Measurements from ENCODE around the gene PHLPP2.
"Not testable (repeated sequence)": the region's sequence is repeated elsewhere in the genome, so short reads cannot be mapped to it uniquely, and the experiment has no call there.

PHLPP2 gene

GRCh38 chr16:71666264-71666663 lies 58.2 kb downstream of the PHLPP2 start:
- DNase-seq = no peak

GRCh38 chr16:71659471-71659870 lies 65.0 kb downstream of the PHLPP2 start:
- DNase-seq = no peak

GRCh38 chr16:71658771-71659170 lies 65.7 kb downstream of the PHLPP2 start:
- DNase-seq = no peak

- no peak for DNase-seq
Measured at GRCh38 chr16:71649704-71650103, 74.8 kb downstream of the PHLPP2 start.

GRCh38 chr16:71648921-71649320 lies 75.6 kb downstream of the PHLPP2 start:
- no peak for DNase-seq

DNA sequence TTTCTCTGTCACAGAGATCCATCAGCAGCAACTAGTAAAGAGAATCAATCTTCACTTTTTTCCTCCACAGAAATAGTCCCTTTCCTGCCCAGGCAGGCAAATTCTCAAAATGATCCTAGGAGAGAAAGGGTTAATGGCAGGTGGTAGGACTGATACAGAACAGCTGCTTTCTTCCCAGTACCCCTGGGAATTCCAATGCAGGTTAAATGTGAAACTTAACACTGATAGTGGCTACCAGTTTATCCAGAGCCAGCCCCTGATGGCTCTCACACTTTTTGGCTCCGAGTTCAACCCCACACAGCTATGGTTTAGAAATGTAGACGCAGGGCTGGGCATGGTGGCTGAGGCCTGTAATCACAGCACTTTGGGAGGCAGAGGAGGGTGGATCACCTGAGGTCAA lies 76.3 kb downstream of the PHLPP2 start:
- no peak for DNase-seq

DNA sequence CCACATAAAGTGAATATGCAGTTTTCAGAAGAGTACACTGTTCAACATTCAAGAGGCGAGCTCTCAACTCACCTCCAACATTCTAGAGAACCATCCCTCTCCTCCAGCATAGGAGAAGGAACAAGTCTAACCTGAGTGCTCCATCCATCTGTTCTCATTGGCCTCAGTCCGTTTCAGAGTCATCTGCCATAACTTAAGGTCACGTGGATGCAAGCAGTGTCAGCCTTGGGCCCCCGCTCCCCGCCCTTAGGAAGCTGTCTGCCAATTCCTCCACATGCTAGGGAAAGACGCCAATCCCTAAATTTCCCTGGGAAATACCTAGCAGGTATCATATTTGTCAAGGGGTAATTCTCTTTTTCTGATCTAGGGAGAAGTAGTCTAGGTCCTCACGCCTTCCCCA lies 77.1 kb downstream of the PHLPP2 start:
- no peak for DNase-seq

- DNase-seq = peak; percentile 24
Measured at GRCh38 chr16:71645450-71645849, 79.1 kb downstream of the PHLPP2 start.

GRCh38 chr16:71637398-71637797 lies 87.1 kb downstream of the PHLPP2 start:
- peak; percentile 82 for DNase-seq

DNA sequence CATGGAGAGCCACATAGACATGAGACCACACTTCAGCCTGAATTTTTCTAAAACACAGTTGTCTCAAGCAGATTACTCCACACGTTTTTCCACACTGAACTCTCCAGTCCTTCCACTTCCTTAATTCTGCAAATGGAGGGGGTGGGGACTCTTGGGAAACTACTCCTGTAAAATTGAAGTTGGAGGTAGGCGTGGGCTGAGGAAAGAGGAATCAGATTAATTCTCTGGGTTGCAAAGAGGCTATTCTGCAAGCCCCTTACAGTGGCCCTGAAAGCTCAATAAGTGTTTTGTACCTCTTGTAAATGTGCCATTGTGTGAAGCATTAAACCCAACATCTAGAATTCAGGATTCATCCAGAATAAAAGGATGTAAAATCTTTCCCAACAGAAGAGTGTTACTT lies 88.9 kb downstream of the PHLPP2 start:
- no peak for DNase-seq

DNA sequence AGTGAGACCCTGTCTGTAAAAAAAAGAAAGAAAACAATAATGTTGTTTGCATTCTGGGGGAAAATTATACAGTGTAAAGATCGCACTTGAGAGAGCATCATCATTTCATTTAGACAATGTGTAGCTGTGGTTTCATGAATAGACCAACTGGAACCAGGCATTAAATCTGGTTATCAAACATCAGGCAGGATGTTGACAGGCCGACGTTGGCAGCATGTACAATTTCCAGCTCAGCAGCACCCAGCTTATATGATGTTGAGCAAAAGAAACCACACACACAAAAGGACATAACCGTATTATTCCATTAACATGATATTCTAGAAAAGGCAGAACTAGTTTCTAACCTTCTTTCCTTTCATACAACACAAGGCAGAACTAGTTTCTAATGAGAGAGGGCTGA lies 92.7 kb downstream of the PHLPP2 start:
- DNase-seq = no peak

DNA sequence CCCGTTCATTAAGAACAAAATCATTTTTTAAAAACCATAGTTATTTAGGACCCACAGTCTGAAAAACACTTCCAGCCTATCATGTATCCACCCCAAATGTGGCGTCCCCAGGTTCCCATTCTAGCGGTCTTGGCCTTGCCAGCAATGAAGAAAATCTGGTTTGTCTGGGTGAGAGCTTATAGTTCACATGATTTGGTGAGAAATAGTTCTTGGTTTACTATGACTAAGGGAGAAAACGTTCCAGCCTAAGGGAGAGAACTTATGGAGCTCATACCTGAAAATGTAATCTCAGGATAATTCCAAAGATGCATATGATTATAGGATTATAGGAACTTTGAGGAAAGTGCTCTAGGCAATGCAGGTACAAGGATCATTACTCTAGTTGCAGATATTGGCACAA lies 93.7 kb downstream of the PHLPP2 start:
- no peak for DNase-seq

DNA sequence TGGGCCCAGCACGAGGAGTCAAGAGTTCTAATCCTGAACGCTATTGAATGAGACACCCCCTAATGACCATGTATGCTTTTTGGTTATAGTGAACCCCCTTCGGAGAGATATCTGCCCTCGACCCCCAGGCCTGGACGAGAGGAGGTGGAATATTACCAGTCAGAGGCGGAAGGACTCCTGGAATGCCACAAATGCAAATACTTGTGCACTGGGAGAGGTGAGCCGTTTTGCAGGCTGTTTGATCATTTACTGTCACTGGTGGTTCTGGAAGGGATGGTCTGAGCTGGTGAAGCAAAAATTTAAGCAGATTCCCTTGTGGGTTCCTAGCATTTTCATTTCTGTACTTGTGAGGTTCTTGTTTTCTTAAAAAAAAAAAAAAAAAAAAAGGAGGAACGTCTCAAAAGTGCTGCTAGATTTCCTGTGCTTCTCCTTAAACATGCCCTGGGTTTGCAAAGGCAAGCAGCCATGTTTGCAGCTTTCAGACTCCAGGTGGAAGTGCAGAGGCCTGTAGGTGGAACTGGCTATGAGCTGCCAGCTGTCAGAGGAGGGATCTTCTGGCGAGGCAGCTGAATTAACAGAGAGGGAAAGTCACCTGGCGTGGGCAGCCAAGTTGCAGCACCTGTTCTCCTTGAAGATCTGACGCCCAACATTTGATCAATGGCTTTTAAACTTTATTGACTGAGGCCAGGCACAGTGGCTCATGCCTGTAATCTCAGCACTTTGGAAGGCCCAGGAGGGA lies 95.1 kb downstream of the PHLPP2 start:
- no peak for DNase-seq

GRCh38 chr16:71628810-71629209 lies 95.7 kb downstream of the PHLPP2 start:
- DNase-seq = peak; percentile 62

DNA sequence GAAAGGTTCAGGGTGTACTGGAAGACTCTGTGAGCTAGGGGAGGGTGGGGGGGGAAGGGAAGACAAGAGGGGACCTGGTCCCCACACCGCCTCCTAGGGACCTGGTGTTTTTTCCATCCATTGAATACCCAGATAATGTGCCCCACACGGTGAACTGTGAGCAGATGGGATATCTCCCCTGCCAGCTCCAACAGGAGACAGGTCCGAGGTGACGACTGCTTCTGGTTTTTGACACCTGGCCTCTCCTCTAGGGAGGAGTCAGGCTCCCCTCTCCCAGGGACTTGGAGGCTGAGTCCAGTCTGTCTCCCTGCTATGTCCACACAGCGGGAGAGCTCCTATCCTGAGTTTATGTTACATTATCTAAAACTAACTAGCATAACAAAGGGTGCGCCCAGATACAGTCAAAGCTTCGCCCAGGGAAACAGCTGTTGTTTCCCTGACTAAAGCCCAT lies 96.7 kb downstream of the PHLPP2 start:
- DNase-seq = no peak

- DNase-seq = no peak
Measured at GRCh38 chr16:71626858-71627213, 97.7 kb downstream of the PHLPP2 start.

DNA sequence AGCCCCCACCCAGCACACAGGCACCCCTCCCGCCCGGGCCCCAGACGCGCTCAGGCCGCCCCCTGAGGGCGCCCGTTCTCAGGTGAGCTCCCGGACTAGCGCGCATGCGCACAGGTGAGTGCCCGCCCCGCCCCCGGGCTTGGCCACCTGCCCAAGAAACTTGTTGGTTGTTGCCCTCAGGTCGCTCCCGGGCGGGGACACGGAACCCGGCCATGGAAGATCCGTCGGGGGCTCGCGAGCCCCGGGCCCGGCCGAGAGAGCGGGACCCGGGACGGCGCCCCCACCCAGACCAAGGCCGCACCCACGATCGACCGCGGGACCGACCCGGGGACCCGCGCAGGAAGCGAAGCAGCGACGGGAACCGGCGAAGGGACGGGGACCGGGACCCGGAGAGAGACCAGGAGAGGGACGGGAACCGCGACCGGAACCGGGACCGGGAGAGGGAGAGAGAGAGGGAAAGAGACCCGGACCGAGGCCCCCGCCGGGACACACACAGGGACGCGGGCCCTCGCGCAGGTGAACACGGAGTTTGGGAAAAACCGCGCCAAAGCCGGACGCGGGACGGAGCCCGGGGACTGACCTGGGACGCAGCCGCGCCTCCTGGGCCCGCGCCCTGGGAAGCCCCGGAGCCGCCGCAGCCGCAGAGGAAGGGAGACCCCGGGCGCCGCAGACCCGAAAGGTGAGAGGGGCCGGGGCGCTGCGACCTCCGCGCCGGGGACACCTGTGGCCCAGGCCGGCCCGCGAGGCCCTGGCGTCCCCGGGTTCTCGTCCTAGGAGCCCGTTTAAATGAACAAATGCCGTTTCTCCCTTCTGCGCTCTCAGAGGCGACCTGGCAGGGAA lies 98.3 kb downstream of the PHLPP2 start, which contains the start of gene MARVELD3:
Gene MARVELD3, plus strand, starts transcription at position 167 of the 840 bp plus-strand sequence. Its CDS starts 46 bp downstream, at position 213.
- DNase-seq = no peak

GRCh38 chr16:71625113-71625850 lies 99.2 kb downstream of the PHLPP2 start:
- DNase-seq = no peak

DNA sequence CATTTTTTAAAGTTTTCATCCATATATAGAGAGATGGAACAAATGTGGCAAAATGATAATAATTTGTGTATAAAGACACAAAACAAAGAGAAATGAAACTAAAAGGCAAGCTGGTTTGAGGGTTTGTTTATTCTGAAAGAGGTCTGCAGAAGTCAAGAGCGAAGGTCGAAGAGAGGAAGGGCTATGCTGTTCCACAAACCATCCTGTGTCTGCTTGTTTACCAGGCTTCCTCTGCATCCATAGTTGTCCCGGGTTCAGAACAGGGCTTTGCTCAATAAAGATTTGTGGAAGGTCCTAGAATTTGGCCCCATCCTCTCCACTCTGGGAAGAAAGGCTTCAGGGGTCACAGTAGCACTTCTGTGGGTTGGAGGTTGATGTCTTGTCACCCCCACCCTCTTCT lies 100.9 kb downstream of the PHLPP2 start:
- DNase-seq = no peak

- no peak for DNase-seq
Measured at GRCh38 chr16:71622088-71622487, 102.4 kb downstream of the PHLPP2 start.

DNA sequence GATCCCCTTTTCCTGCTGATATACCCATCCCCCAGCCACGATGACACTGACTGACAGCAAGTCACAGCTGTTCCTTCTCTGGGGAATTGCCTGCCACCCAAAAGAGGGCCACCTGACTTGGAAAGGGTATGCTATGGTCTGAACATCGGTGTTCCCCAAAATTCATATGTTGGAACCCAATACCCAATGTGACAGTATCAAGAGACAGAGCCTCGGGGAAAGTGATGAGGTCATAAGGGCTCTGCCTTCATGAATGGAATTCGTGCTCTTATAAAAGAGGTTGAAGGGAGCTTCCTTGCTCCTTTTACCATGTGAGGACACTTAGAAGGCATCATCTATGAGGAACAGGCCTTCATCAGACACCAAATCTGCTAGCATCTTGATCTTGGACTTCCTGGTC lies 106.1 kb downstream of the PHLPP2 start:
- no peak for DNase-seq

DNA sequence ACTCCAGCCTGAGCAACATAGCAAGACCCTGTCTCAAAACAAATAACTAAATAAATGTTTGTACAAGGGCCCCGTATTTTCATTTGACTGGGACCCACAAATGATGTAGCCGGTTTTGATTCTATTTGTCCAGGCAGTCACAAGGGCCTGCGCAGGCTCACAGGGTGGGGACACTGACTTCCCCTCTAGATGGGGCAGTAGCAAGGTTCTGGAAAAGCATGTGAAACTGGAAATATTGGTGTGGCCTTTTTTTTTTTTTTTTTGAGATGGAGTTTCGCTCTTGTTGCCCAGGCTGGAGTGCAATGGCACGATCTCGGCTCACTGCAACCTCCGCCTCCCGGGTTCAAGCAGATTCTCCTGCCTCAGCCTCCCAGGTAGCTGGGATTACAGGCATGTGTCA lies 109.5 kb downstream of the PHLPP2 start:
- not testable (repeated sequence) for DNase-seq

All from fibroblast of upper back skin (primary cell).